Stomach smooth muscle (tissue), 2 donors: ENCODE measurements around the gene TTC14.
"Not testable (repeated sequence)": the region's sequence is repeated elsewhere in the genome, so short reads cannot be mapped to it uniquely, and the experiment has no call there.

Experiments used
- H3K27ac ChIP-seq: one replicate; pipeline ENCODE4 v1.7.0; 2013; ENCODE audit warnings: mild to moderate bottlenecking, low read length, inconsistent platforms
- H3K27me3 ChIP-seq, 2 donors: one replicate each; pipeline ENCODE4 v1.7.0; 2013; ENCODE audit warnings: low read length in 2 of 2; ENCODE audit not compliant: insufficient read depth in 2 of 2, control insufficient read depth in 1 of 2
- H3K36me3 ChIP-seq, 2 donors: one replicate each; pipeline ENCODE4 v1.7.0; 2013; ENCODE audit warnings: low read length in 2 of 2; ENCODE audit not compliant: control insufficient read depth in 2 of 2, insufficient read depth in 2 of 2
- H3K4me1 ChIP-seq: one replicate; pipeline ENCODE4 v1.7.0; 2013; ENCODE audit warnings: low read length; ENCODE audit not compliant: control insufficient read depth, insufficient read depth
- H3K4me3 ChIP-seq, 2 donors: one replicate each; pipeline ENCODE4 v1.7.0; 2013; ENCODE audit warnings: low read length in 2 of 2
- H3K9ac ChIP-seq, 2 donors: one replicate each; pipeline ENCODE4 v1.7.0; 2013; ENCODE audit warnings: low read length in 2 of 2, mild to moderate bottlenecking in 1 of 2
- H3K9me3 ChIP-seq, 2 donors: one replicate each; pipeline ENCODE4 v1.7.0; 2013; ENCODE audit warnings: low read length in 2 of 2; ENCODE audit not compliant: control insufficient read depth in 2 of 2
- donor health status: healthy.
- donor health status: Pancreatic carcinoma.

The TTC14 gene

DNA sequence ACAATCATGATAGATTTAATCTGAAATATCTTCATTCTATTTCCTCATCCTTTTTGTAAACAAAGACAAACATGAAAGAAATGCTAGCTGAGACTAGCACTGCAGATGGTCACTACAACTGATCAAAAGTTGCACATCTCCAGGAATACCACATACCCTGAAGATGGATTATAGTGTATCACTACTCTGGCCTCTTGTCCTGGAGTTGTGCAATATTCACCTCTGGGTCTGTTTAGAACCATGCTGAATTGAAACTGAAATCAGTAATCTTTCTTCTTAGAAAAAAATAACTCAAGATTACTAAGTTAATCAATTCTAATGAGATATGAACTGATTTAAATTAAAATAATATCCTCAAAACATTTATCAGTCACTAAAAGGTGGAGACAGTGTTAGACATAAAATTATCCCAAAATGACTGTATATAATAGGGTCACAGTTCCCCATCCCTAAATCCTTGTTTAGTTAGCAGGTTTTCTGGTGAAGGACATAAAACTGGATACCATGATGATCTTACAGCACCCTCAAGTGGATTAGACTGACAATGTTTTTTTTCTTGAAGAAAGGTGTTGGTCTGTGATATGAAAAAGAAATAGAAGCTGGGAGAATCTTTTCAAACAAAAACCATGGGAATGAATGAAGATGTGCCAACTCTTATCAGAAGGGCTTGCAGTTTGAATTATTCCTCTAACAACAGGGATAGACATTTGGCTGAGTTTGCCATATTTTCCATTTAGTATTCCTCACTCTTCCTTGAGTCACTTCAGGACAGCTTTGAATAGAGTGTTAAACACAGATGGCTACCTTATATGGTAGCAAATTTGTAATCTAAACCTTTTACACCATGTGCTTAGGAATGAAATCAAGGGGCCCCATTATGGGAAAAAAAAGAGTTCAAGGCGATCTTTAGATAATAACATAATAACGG is 7.1 kb upstream of the TTC14 start:
- peaks cover 0 to 2% of the 10 kb centered on the region in 2 donors for H3K9me3 ChIP-seq
- H3K27me3 ChIP-seq, result no peaks in the 10 kb centered on the region
- H3K4me1 ChIP-seq, result no peaks in the 10 kb centered on the region
- H3K4me3 ChIP-seq, result no peak overlapping the region
- H3K9ac ChIP-seq, result no peak overlapping the region
- H3K27ac ChIP-seq, result no peak overlapping the region
- H3K36me3 ChIP-seq, result no peaks in the 10 kb centered on the region

DNA sequence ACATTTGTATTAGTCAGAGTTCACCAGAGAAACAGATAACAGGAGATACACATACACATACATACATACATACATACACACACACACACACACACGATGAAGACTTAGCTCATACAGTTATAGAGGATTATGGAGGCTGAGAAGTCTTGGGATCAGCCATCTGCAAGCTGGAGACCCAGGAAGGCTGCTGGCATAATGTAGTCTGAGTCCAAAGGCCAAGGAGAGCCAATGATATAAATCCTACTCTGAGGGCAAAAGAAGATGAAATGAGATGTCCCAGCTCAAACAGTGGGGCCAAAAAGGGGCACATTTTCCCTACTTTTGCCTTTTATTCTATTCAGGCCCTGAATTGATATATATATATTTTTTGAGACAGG is 6.4 kb upstream of the TTC14 start:
- Histone ChIP-seq H3K9ac (no peak overlapping the region), H3K27me3 (no peaks in the 10 kb centered on the region), H3K36me3 (no peaks in the 10 kb centered on the region), H3K4me1 (no peaks in the 10 kb centered on the region), H3K27ac (no peak overlapping the region), H3K9me3 (peaks cover 0 to 2% of the 10 kb centered on the region in 2 donors), H3K4me3 (no peak overlapping the region)

DNA sequence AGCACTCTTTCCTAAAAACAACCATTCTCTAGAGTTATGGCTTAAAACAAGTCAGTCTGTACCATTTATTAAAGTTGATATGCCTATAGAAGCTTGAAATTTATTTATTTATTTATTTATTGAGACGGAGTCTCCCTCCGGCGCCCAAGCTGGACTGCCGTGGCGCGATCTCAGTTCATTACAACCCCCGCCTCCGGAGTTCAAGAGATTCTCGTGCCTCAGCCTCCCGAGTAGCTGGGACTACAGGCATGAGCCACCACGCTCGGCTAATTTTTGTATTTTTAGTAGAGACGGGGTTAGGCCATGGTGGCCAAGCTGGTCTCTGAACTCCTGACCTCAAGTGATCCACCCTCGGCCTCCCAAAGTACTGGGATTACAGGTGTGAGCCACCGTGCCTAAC is 1.5 kb upstream of the TTC14 start:
- Histone ChIP-seq H3K36me3 (peaks cover 2 to 9% of the 10 kb centered on the region in 2 donors), H3K27ac (no peak overlapping the region), H3K9ac (no peak overlapping the region), H3K9me3 (peaks cover 0 to 2% of the 10 kb centered on the region in 2 donors), H3K27me3 (no peaks in the 10 kb centered on the region), H3K4me1 (no peaks in the 10 kb centered on the region), H3K4me3 (no peak overlapping the region)

DNA sequence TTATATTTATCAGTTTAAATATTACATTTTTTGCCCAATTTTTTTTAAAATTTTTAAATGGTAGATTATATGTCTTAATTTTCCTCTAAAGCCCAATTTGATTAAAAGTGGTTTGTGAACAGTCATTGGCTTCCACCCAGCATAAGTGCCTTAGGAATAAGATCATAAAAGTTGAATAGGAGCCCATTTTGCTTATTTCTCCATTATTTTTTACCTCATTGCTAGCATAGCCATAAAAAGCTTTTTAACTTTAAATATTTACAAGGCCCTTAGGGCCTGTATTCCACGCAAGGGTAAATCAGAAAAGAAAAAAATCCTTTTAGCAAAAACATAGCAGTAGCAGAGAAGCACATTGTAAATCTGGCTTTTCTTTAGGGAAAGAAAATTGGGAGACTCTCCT is 9.0 kb downstream of the TTC14 start:
- peaks cover 19 to 36% of the 10 kb centered on the region in 2 donors for H3K36me3 ChIP-seq
- H3K4me3 ChIP-seq, result no peak overlapping the region
- H3K27ac ChIP-seq, result no peak overlapping the region
- no peaks in the 10 kb centered on the region for H3K27me3 ChIP-seq
- H3K4me1 ChIP-seq, result no peaks in the 10 kb centered on the region
- no peaks in the 10 kb centered on the region for H3K9me3 ChIP-seq
- no peak overlapping the region for H3K9ac ChIP-seq

DNA sequence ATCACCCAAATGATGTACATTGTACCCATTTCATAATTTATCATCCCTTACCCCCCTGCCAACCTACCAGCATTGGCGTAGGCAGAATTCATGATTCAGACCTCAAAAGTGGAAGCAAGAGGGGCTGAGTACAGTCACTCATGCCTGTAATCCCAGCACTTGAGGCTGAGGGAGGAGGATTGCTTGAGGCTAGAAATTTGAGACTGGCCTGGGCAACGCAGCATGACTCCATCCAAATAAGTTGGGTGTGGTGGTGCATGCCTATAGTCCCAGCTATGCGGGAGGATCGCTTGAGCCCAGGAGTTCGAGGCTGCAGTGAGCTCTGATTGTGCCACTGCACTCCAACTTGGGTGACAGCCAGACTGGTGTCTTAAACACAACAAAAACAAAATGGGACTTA is 10.4 kb downstream of the TTC14 start:
- Histone ChIP-seq H3K36me3 (peaks cover 17 to 24% of the 10 kb centered on the region in 2 donors), H3K4me1 (no peaks in the 10 kb centered on the region), H3K27me3 (no peaks in the 10 kb centered on the region), H3K4me3 (no peak overlapping the region), H3K9me3 (no peaks in the 10 kb centered on the region), H3K27ac (no peak overlapping the region), H3K9ac (no peak overlapping the region)

DNA sequence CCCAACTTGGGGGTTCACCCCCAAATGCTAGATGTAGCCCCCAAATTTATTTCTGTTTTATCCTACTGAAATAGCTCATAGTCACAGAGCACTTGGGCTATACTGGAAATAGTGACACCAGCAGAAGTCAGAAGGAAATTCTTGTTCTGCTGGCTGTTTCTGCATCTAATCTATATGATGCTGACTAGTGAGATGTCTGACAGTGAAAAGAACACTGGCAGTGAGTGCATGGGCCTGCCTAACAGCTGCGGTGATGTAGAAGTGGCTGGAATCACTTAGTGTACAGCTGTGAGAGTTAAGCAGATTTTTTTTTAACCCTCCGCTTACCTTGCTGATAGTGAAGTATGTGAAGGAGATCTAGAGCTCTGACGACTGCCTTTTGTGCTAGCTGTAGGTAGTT is 14.0 kb downstream of the TTC14 start:
- H3K27me3 ChIP-seq, result no peaks in the 10 kb centered on the region
- peaks cover 2 to 5% of the 10 kb centered on the region in 2 donors for H3K36me3 ChIP-seq
- H3K4me1 ChIP-seq, result no peaks in the 10 kb centered on the region
- no peak overlapping the region for H3K27ac ChIP-seq
- no peaks in the 10 kb centered on the region for H3K9me3 ChIP-seq
- no peak overlapping the region for H3K9ac ChIP-seq
- no peak overlapping the region for H3K4me3 ChIP-seq

DNA sequence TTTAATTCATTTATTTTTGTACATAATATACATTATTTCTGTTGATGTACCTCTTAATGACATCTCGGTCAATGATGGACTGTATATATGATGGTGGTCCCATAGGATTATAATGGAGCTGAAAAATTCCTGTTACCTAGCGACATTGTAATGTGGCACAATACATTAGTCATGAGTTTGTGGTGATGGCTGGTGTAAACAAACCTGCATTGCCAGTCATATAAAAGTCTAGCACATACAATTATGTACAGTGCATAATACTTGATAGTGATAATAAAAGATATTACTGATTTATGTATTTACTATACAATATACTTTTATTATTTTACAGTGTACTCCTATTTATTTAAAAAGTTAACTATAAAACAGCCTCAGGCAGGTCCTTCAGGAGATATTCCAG is 15.1 kb downstream of the TTC14 start:
- H3K9me3 ChIP-seq, result no peaks in the 10 kb centered on the region
- no peaks in the 10 kb centered on the region for H3K4me1 ChIP-seq

DNA sequence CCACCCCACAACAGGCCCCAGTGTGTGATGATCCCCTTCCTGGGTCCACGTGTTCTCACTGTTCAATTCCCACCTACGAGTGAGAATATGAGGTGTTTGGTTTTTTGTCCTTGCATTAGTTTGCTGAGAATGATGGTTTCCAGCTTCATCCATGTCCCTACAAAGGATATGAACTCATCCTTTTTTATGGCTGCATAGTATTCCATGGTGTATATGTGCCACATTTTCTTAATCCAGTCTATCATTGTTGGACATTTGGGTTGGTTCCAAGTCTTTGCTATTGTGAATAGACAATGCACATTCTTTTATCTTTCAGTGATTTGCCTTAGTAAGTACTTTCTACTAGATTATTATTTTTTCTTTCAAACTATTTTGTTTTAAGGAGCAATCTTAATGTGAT is 16.6 kb downstream of the TTC14 start:
- not testable (repeated sequence) for H3K9ac ChIP-seq, H3K9me3 ChIP-seq, H3K4me3 ChIP-seq, H3K36me3 ChIP-seq, H3K27me3 ChIP-seq, H3K4me1 ChIP-seq, H3K27ac ChIP-seq

More for the DNA sequence above, 15.1 kb downstream of the TTC14 start:
- H3K27me3 ChIP-seq, result no peaks in the 10 kb centered on the region
- H3K9ac ChIP-seq, result no peak overlapping the region
- H3K36me3 ChIP-seq, result no peaks in the 10 kb centered on the region
- H3K27ac ChIP-seq, result no peak overlapping the region
- no peak overlapping the region for H3K4me3 ChIP-seq

DNA sequence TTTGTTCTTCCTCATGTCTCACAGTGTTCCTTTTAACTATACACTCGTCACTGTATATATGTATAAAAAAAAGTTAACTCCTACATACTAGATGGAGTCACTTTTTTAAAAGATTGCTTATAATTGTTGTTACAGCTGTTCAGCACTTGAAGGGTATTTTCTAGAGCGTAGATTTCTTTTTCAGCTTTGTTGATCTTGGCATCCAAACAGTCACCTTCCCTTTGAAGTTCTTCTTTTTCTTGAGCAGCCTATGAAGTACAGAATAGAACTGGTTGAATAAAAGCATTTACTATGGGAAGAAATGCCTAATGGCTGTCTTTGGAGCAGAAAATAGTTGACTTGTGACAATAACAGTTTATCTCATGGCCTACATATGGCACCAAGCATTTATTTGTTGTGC is 17.8 kb downstream of the TTC14 start:
- Histone ChIP-seq H3K27ac (no peak overlapping the region), H3K27me3 (no peaks in the 10 kb centered on the region), H3K4me3 (no peak overlapping the region), H3K36me3 (no peaks in the 10 kb centered on the region), H3K4me1 (no peaks in the 10 kb centered on the region), H3K9me3 (no peaks in the 10 kb centered on the region), H3K9ac (no peak overlapping the region)

DNA sequence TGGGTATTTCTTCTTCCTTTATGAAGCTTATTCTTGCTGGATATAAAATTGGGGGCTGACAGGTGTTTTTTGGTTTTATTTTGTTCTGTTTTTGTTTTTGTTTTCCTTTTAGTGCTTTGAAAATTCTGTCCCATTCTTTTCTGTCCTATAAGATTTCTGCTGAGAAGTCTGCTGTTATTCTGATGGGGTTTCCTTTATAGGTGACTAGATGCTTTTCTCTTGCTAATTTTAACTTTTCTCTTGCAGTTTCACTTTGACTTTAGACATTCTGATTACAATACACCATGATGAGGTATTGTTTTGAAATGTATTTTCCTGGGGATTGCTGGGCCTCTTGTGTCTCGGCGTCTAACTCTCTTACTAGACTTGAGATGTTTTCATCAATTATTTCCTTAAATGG is 22.8 kb downstream of the TTC14 start:
- no peak overlapping the region for H3K9ac ChIP-seq
- no peak overlapping the region for H3K4me3 ChIP-seq
- H3K4me1 ChIP-seq, result no peaks in the 10 kb centered on the region
- H3K36me3 ChIP-seq, result no peaks in the 10 kb centered on the region
- no peak overlapping the region for H3K27ac ChIP-seq
- no peaks in the 10 kb centered on the region for H3K9me3 ChIP-seq
- H3K27me3 ChIP-seq, result no peaks in the 10 kb centered on the region

DNA sequence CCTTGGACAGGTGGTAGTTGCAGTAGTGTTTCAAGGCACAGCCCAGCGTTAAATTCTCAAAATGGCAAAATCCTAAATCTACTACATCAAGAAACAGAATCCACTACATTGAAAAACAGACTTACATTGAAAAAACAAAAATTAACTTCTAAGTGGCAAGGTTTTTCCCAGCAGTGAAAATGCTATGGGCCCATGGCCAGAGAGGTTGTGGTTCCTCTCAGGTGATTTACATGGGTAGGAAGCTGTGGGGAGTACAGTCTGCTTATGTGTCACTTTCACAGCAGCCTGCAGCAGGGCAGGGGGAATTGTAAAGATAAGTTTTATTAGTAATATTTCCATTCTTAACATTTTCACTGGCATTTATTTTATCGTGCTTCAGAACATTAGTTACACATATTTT is 24.9 kb downstream of the TTC14 start:
- H3K4me3 ChIP-seq, result no peak overlapping the region

More for the DNA sequence above, 24.9 kb downstream of the TTC14 start:
- H3K27me3 ChIP-seq, result no peaks in the 10 kb centered on the region
- no peaks in the 10 kb centered on the region for H3K4me1 ChIP-seq
- H3K9me3 ChIP-seq, result no peaks in the 10 kb centered on the region
- no peaks in the 10 kb centered on the region for H3K36me3 ChIP-seq
- no peak overlapping the region for H3K27ac ChIP-seq
- H3K9ac ChIP-seq, result no peak overlapping the region
